NCI-H1930 (cell line): ENCODE measurements around the gene HDGFL3.
"Not testable (repeated sequence)": the region's sequence is repeated elsewhere in the genome, so short reads cannot be mapped to it uniquely, and the experiment has no call there.

ENCODE experiments used
- DNase-seq, 2 experiments: peaks; one replicate each; lab custom pipeline; 2025; lab: John Stamatoyannopoulos, UW

Gene HDGFL3

DNA sequence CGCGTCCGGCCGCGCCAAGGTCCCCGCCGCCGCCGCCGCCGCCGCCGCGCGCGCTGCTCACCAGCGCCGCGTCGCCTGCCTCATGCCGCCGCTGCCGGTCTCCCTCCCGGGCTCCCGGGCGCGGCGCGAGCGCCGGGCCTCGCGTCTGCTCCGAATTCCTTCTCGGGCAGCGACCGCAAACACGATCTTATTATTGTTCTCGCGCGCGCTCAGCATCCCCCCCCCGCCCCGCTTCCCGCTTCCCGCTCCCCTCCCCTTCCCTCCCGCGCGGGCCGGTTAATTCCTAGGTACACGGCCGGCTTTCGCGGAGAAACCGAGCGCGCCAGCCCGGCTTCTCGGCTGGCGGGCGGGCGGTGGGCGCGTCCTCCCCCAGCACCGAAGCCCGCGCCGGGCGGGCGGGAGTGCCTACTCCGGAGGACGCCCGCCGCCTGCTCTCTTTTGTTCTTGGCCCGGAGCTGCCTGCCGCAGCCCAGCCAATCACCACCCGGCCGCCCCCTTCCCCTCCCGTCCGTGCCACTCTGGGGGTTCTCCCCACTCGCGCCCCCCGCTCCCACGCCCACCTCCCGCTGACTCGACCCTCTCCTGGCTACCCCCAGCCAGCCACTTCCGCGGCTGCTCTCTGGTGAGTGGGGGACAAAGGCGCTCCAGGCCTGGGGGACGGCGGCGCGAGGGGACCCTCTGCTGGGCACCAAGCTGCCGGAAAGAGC lies at the start of gene HDGFL3:
Gene HDGFL3 (minus strand): TSS at position 164 of the 707 bp plus-strand sequence. CDS start 409 bp downstream, outside the sequence.
- peak; percentile 10 to 15 for DNase-seq

DNA sequence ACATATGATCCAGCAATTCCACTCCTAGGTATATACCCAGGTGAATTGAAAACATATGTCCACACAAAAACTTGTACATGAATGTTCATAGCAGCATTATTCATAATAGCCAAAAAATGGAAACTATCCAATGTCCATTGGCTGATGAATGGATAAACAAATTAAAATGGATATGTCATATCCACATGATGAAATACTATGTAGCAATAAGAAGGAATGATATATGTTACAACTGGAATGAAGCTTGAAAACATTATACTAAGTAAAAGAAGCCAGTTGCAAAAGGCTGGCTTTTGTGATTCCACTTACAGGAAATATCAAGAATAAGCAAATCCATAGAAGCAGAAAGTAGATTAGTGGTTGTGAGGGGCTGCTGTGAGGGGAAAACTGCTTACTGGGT lies 43.2 kb upstream of the HDGFL3 start:
- DNase-seq: no peak

DNA sequence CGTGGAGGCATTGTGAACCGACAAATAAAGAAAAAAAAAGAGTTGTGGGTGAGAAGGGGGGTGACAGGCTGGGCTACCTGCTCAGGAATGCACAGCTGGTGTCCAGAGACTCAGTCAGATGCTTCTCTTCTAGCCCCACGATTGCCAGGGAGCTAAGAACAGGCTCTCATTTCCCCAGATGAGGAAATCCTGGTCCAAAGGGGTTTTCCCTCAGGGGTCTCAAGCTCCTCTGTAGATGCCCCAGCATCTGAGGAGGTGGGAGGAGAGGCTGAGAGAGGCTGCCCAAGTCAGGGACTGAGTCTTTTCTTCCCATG lies 41.4 kb upstream of the HDGFL3 start:
- no peak for DNase-seq

DNA sequence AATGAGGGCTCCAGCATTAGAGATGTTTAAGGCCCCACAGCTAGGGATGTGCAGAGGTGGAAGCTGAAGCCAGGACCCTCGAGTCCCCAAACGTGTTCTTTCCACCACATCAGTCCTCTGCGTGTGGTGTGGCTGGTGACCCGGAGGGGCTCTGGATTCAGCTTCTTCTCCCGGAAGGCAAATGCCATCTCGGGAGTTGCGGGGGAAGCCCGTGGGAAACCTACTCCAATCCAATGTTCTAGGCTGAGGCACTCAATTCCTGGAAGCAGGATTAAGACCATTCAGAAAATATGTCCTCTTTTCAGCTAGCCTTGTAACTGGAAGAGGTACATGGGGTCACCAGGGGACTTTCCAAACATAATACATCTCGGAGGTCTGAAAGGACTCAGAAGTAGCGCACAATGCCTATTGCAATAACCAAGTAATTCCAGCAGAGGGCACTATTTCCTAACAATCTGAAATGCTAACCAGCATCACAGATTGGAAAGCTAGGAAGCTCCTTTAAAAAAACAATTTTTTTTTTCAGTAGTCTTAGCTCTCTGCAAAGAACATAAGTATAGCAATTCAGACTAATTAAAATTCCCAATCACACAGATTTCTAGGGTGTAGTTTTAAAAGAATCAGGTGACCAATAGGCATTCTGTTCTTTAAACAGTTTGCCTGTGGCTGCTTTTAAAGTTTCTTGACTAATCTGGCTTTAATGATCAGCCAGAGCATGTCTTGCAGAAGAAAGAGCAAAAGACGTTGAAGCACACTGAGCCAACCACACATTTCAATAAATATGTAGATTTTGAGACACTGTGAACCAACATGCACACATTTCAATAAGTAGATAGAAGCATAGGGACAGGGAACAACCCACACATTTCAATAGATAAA lies 40.8 kb upstream of the HDGFL3 start:
- peak; percentile 1 to 50 for DNase-seq

DNA sequence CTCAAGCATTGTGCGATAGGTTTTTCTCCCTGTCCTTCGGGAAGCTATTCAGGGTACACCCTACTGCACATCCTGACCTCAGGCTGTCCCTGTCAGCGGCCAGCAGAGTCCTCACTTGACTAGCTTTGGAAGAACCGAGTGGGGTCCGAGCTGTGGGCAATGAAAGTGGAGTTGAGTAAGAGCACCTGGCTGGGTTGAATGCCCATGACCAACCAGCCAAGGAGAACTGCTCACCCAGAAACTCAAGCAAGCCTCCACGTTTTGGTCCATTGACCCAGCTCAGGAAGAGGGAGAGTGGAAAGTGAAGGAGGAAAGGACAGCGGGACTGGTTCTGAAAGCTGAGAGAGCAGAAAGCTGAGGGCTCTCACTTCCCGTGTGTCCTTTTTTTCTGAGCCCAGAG lies 36.0 kb upstream of the HDGFL3 start:
- no peak for DNase-seq

DNA sequence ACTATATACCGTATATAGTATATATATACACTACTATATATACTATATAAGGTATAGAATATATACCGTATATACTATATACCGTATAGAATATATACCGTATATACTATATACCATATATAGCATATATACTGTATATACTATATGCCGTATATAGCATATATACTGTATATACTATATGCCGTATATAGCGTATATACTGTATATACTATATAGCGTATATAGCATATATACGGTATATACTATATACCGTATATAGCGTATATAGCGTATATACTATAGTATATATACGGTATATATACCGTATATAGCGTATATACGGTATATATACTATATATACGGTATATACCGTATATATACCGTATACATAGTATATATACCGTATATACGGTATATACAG lies 22.6 kb upstream of the HDGFL3 start:
- DNase-seq: no peak

DNA sequence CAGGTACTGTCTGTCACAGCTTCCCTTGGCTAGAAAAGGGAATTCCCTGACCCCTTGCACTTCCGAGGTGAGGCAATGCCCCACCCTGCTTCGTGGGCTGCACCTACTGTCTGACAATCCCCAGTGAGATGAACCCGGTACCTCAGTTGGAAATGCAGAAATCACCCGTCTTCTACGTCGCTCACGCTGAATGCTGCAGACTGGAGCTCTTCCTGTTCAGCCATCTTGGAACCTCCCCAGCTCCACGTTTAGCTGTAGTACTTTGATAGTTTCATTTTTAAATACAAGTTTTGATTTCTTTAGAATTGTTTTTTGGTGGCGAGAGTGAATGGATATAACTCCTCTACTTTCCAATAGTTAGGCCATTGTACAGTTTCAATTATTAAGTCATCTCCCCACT lies 17.8 kb upstream of the HDGFL3 start:
- DNase-seq: no peak

DNA sequence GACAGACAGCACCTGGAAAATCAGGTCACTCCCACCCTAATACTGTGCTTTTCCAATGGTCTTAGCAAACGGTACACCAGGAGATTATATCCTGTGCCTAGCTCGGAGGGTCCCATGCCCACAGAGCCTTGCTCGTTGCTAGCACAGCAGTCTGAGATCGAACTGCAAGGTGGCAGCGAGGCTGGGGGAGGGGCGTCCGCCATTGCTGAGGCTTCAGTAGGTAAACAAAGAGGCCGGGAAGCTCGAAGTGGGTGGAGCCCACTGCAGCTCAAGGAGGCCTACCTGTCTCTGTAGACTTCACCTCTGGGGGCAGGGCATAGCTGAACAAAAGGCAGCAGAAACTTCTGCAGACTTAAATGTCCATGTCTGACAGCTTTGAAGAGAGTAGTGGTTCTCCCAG lies 14.2 kb upstream of the HDGFL3 start:
- not testable (repeated sequence) for DNase-seq

DNA sequence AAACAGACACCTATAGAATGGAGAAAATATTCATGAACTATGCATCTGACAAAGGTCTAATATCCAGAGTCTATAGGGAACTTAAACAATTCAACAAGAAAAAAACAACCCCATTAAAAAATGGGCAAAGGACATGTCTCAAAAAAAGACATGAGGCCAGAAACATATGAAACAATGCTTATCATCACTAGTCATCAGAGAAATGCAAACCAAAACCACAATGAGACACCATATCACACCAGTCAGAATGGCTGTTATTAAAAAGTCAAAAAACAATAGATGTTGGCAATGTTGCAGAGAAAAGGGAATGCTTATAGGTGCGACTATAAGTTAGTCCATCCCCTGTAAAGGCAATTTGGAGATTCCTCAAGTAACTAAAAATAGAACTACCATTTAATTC lies 11.4 kb upstream of the HDGFL3 start:
- no peak for DNase-seq

DNA sequence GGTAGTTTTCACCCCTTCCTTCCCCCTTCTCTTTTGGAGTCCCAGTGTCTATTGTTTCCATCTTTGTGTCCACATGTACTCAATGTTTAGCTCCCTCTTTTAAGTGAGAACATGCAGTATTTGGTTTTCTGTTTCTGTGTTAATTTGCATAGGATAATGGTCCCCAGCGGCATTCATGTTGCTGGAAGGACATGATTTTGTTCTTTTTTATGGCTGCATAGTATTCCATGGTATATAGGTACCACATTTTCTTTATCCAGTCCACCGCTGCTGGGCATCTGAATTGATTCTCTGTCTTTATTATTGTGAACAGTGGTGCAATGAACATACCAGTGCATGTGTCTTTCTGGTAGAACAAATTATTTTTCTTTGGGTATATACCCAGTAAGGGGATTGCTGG lies 7.7 kb upstream of the HDGFL3 start:
- no peak for DNase-seq

DNA sequence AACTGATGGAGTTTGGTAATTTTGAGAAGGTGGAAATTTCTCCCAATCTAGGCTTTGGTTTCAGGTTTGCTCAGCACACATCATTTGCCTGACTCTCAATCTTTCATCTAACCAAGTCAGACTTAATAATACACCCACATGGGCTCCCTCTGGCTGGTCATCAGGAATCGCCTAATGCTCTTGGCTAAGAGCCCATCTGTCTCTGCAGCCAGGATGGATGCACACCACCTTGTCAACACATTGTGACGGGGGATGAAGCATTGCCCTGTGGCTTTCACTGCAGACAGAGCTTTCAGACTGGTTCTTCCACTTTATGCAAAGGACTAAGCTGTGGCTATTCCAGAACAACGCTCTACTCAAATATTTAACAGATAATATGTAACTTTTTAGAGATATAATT lies 3.0 kb upstream of the HDGFL3 start:
- no peak for DNase-seq

DNA sequence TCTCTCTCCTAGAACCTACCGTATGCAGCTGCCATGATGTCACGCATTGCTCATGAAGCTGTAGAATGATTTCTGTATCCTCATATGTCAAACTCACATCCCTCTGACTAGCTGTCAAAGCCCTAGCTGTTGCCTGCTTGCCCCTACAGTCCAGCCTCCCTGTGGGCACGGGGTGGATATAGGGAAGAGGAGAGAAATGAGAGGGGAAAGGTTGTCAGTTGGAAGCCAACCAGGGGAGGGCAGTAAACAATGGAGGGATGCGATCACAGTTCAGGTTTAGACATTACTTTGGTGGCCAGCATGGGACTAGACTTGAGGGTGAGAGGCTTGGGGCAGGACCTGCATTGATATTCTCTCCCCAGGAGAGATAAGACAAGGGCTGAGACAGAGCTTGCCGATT lies 1.7 kb upstream of the HDGFL3 start:
- no peak for DNase-seq

DNA sequence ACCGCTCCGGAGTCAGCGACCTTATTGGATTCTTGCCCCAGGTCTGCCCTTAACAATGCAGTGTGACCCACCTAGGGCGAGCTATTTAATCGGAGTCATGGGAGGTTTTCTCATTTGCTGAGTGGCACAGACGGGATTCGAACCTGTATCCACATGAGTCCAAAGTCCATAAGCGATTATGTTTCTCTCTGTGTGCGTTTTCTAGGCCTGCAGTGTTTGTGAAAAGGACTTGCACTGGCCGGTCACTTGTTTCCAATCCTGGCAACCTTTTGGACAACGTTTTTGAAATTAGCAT lies 691 bp upstream of the HDGFL3 start:
- no peak for DNase-seq

DNA sequence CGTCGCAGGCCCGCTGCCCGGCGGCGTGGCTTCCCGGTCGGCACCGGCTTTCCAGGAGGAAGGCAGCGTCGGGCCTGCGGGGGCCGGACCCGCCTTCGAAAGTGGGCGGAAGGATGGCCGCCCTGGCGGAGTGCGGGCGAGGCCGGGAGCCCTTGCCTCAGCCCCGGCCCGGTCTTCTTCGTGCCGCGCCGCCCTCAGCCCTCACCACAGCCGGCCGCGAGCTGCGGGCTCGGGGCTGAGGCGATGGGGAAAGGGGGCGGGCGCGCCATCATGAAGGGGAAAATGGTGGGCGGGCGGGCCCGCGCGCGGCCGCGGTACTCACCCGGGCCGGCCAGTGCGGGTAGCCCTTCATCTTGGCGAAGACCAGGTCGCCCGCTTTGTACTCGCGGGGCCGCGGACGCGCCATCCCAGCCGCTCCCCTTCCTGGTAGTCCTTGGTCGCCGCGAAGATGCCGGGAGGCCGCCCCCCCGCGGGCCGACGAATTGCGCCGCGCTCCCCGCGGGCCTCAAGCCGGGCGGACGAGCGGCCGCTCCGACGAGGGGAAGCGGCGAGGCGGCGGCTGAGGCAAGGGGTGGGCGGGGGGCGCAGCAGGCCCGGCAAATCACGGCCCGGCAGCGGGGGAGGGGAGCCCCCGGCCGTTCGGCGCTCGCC lies 489 bp downstream of the HDGFL3 start:
- no peak for DNase-seq

DNA sequence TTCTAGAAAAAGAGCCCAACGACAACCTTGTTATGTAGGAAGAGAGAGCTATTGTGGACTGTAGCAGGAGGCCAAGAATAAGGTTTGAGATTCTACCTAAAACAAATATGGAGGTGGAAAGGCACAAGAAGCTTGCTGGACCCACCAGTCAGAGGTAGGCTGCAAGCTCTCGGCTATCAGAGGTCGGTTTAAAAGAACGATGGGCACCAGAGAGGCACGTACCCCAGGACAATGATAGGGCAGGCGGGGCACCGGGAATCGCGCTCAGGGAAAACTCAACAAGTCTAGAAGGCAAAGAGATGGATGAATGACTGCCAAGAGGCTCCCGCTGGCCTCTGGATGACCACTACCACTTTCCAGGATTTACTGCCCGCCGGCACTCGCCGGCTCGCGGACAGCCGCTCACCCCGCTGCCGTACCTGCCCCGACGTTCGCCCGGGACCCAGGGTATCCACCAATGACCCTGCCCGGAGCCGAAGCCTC lies 1.1 kb downstream of the HDGFL3 start:
- DNase-seq: no peak

DNA sequence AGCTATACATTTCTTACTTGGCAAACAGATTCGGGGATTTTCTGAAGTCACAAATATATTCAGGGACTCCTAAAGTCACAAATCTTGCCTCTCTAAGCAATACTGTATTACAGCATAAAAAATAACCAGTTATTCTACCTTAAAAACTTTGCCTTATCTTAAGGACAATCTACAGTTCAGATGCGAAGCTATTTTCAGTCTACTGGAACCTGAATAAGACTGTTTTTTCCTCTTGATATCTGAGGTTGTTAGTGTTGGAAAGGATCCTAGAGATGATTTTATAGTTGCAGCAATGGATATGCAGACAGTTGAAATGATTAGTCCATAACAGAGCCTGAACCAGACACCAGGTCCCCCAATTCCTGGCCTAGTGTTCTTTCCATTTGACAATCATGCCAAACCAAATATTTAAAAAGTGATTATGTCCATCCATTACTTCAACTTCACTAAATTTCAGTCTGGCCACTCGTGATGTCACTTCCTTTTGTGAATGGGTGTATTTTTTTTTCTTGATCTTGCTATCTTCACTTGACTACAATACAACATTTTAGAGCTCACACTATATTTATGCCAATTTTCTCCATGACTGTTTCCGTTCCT lies 1.8 kb downstream of the HDGFL3 start:
- DNase-seq: no peak

DNA sequence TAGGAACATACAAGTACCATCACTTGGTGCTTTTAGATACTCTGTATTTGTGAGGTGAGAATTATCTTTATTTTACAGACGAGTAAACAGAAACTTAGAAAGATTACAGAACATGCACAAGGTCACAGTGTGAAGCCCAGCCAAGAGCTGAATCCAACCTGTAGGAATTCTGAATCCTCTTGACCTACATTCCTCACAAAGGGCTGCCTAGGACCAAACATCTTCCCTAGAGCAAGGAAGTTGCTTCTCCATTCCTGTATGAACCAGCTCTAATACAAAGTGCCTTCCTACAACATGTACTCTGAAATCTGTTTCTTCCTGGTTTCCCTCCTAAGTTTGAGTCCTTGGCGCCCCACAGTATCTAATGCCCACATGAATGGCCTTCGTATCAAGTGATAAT lies 2.9 kb downstream of the HDGFL3 start:
- no peak for DNase-seq

DNA sequence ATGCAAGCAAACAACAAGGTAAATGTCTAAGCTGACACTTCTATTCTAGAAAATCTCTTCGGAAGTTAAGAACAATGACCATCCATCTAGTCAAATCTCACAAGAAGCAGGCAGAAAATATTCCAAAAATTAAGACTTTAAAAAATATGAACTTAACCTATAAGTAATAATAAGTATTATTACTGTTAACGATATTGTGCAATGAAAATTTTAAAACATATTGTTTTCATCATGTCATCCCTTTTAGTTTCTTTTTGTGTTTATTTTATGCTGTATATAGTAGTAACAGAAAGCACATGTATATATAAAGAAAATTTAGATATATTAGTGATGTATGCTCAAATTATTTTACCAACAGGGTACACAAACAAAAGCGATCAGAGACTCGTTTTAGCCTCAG lies 4.1 kb downstream of the HDGFL3 start:
- DNase-seq: no peak

DNA sequence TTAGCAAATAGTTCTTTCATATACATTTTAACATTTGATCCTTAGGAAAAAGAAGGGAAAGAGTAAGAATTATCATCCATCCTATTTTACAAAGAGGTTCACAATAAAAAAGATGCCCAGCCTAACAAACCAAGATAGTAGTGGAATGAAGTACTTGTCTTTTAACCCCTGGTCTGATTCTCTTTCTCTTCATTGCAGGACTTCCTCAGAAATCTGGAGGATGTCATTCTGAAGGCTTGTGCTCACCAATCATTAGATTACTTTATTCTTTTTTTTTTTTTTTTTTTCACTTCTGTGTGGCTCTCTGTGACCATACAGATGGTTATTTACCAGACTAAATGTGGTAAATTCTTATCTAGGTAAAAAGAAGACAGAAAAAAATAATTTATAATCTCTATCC lies 7.0 kb downstream of the HDGFL3 start:
- DNase-seq: no peak

DNA sequence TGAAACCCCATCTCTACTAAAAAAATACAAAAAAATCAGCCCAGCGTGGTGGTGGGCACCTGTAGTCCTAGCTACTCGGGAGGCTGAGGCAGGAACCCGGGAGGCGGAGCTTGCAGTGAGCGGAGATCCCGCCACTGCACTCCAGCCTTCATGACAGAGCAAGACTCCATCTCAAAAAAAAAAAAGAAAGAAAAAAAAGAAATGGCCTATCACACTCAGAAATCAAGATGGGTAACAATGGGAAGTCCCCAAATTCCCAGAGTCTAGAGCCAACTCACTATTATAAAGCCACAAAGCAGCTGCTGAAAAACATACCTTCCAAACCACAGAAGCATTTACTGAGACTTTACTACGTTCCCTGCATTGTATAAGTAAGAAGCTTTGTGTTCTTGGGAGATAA lies 7.5 kb downstream of the HDGFL3 start:
- no peak for DNase-seq

DNA sequence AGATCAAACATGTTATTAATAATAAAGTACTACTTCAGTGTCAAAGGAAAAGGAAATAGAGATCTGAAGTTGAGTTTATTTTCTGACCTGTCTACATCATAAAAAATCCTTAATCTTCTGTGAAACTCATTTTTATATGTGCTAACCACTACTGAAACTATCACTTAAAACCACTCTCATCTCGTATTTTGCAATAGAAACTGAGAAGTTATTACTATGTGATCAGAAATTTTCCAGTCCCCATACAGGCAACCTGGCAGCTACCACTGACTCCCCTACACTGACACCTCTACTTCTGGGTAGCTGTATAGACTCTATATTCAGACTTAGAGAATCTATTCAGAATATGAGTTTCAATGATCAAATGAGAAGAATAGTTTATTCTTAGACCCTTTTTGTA lies 8.3 kb downstream of the HDGFL3 start:
- DNase-seq: no peak

DNA sequence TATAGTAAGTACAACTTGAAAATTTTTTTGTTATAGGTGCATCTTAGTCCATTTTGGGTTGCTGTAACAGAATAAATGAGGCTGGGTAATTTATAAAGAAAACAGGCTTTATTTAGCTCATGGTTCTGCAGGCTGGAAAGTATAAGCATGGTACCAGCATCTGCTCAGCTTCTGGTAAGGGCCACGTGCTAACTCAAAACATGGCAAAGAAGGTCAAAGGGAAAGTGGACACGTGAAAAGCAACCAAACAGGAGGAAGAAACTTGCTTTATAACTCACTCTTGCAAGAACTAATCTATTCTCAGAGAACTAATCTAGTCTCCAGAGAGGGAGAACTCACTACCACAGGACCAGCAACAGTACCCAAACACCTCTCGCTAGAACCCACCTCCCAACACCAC lies 9.1 kb downstream of the HDGFL3 start:
- DNase-seq: no peak

DNA sequence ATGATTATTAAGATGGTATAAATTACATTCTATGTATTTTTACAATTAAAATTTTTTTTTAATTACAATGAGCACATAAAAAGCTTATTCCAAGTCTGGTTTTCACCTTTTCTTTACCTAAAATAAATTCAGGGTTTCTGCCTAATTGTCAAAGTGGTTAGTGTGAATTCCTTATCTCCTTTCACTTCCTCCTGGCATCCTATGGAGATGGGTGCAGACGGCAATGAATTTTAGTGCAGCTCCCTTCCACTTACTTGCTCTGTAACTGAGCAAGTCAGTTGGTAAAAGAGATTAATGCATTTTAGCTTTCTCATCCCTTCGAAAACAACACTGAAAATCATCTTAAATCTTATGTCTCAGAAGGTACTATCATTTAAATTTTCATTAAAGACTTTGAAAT lies 13.1 kb downstream of the HDGFL3 start:
- no peak for DNase-seq
